Prostate gland (tissue), 2 donors: Measurements from ENCODE around the gene EIF4EBP3. TPM values are rescaled to one million over a fixed set of nuclear protein-coding genes. Genes with fewer than 3 reads are reported as not detected.
A peak's percentile ranks its signal among the peaks of the same experiment; 100 is the strongest.

Experiments
- DNase-seq: peaks from one replicate; pipeline ENCODE4 v3.0.0-alpha.2; 2019; ENCODE audit warnings: low spot score
- H3K27ac ChIP-seq, 2 donors: fragments of 200-600 bp; sonication (generic); 2 replicates each; pipeline ENCODE4 v1.5.1; 2017 to 2019
- H3K27me3 ChIP-seq: fragments of 200-600 bp; sonication (generic); replicated peaks from 2 replicates; pipeline ENCODE4 v1.5.1; 2019; ENCODE audit not compliant: insufficient read depth
- H3K36me3 ChIP-seq, 2 donors: fragments of 200-600 bp; sonication (generic); 1 replicate in 1 of 2; 2 replicates in 1 of 2; pipeline versions ENCODE4 v1.5.1 to v1.8.1; 2017 to 2019
- H3K4me1 ChIP-seq: fragments of 200-600 bp; sonication (generic); replicated peaks from 2 replicates; pipeline ENCODE4 v1.5.1; 2019
- H3K4me3 ChIP-seq, 2 donors: fragments of 200-600 bp; sonication (generic); 2 replicates each; pipeline ENCODE4 v1.5.1; 2017 to 2019
- H3K9me3 ChIP-seq: fragments of 200-600 bp; sonication (generic); 2 replicates; pipeline ENCODE4 v1.5.1; 2017
- POLR2A ChIP-seq: fragments of 450-650 bp; IDR thresholded peaks from one replicate; pipeline ENCODE4 v1.6.1; 2016; ENCODE audit warnings: antibody characterized with exemption, mild to moderate bottlenecking
- POLR2AphosphoS5 ChIP-seq: sonication (generic); formaldehyde crosslinking; IDR thresholded peaks from one replicate; pipeline ENCODE4 v1.6.1; 2017; ENCODE audit warnings: antibody characterized with exemption
- WGBS: methylation state at CpG from one replicate; pipeline ENCODE4 v1.1.5; 2018; 5-methylcytosine and 5-hydroxymethylcytosine counted together
- intact Hi-C: fragments of 100-400 bp; cut with DNase I; formaldehyde crosslinking; loops from one replicate; pipeline ENCODE4 v1.14.2; 2022
- total RNA-seq, 2 donors: library from RNA; depleted of rRNA; stranded (reverse); fragments of >200 nt; gene quantifications; one replicate each; pipeline ENCODE4 v1.1.0, GENCODE V29; 2016
- TF ChIP-seq, protein P1 (sequence below), 4 experiments: fragments of 200-600 bp in 2 of 4; fragments of 450-650 bp in 2 of 4; sonication (generic) in 2 of 4; IDR thresholded peaks; 1 replicate in 3 of 4; 2 replicates in 1 of 4; pipeline ENCODE4 v1.5.1; 2016 to 2019; ENCODE audit warnings: antibody characterized with exemption in 4 of 4, mild to moderate bottlenecking in 2 of 4, moderate library complexity in 2 of 4

EIF4EBP3 gene
- total RNA-seq, 2 donors from 2014 or later = 28.3 to 41.4 TPM

DNA sequence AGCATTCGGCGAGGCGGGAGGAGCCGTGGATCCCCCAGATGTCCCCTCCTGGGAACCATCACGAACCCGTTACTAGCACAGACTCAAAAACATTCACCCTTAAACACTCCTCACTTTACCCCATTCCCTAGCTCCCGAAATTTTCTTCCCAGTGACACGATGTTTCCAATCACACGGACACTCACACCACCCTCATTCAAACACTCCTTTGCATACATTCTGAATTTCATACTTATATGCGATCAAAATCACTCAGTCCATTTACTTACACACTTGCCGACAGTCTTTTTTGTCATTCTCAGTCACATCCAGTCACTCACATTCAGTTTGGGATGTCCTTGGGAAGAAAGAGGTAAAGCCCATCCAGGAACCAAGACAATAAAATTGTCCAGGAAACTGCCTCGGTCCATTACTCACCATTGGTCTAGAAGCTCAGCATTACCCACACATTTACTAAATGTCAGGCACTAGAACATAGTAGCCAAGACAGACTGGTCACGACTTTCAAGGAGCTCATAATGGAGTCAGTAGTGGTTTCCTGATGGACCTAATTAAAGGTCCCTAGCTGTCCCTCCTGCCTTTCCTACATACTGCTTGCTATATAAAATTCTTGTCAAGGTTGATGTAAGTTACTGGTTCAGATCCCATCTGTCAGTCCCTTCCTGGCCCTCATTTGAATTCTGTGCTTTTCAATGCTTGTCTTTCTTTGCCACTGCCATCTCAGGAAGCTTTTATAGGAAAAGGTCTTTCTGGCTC is 17.7 kb downstream of the EIF4EBP3 start:
- H3K36me3 ChIP-seq = no peaks in the 10 kb centered on the region
- intact Hi-C loops = no loop called here
- H3K4me1 ChIP-seq = peaks cover 6% of the 10 kb centered on the region
- H3K27me3 ChIP-seq = no peaks in the 10 kb centered on the region
- peak overlapping the region; percentile 63 to 77 for H3K4me3 ChIP-seq
- peak overlapping the region; percentile 91 to 96 for H3K27ac ChIP-seq
- H3K9me3 ChIP-seq = no peaks in the 10 kb centered on the region
- WGBS = 3% methylated on average over 13 of the region's 13 CpGs
- TF ChIP-seq POLR2A = no peak
- TF ChIP-seq, protein P1, sequence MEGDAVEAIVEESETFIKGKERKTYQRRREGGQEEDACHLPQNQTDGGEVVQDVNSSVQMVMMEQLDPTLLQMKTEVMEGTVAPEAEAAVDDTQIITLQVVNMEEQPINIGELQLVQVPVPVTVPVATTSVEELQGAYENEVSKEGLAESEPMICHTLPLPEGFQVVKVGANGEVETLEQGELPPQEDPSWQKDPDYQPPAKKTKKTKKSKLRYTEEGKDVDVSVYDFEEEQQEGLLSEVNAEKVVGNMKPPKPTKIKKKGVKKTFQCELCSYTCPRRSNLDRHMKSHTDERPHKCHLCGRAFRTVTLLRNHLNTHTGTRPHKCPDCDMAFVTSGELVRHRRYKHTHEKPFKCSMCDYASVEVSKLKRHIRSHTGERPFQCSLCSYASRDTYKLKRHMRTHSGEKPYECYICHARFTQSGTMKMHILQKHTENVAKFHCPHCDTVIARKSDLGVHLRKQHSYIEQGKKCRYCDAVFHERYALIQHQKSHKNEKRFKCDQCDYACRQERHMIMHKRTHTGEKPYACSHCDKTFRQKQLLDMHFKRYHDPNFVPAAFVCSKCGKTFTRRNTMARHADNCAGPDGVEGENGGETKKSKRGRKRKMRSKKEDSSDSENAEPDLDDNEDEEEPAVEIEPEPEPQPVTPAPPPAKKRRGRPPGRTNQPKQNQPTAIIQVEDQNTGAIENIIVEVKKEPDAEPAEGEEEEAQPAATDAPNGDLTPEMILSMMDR (IDR thresholded peaks at IDR 0.05) = no peak
- no peak for DNase-seq

- peaks cover 6% of the 10 kb centered on the region for H3K4me1 ChIP-seq
- DNase-seq = no peak
- no peaks in the 10 kb centered on the region for H3K27me3 ChIP-seq
- no peak overlapping the region for H3K27ac ChIP-seq
- peak overlapping the region in 1 of 2 donors; percentile 77 for H3K4me3 ChIP-seq
- TF ChIP-seq POLR2A (no peak), POLR2AphosphoS5 (no peak)
- TF ChIP-seq, protein P1 (IDR thresholded peaks at IDR 0.05) = no peak
- no peaks in the 10 kb centered on the region for H3K9me3 ChIP-seq
- intact Hi-C loops = no loop called here
- WGBS = 80% methylated on average over 4 of the region's 4 CpGs
- no peaks in the 10 kb centered on the region for H3K36me3 ChIP-seq
Measured at GRCh38 chr5:140565780-140566095, 18.3 kb downstream of the EIF4EBP3 start.

DNA sequence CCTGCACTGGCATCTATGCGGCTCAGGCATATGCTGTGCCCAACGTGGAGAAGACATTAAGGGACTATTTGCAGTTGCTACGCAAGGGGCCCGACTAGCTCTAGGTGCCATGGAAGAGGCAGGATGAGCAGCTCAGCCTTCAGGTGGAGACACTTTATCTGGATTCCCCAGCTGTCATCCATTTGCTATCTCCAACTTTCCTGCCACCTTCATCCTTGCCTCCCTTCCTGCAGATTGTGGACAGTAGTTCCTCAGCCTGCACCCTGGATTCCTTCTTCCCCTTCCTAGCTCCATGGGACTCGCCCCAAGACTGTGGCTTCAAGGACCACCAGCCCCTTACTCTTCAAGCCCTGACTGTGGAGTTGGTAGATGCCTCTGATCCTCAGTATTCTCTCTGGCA is 19.2 kb downstream of the EIF4EBP3 start:
- Histone ChIP-seq H3K9me3 (no peaks in the 10 kb centered on the region), H3K36me3 (no peaks in the 10 kb centered on the region), H3K27ac (no peak overlapping the region), H3K27me3 (no peaks in the 10 kb centered on the region), H3K4me3 (no peak overlapping the region), H3K4me1 (peaks cover 6% of the 10 kb centered on the region)
- intact Hi-C loops = no loop called here
- TF ChIP-seq, protein P1 (IDR thresholded peaks at IDR 0.05) = no peak
- TF ChIP-seq POLR2A (no peak), POLR2AphosphoS5 (no peak)
- no peak for DNase-seq
- WGBS = 86% methylated on average over 5 of the region's 5 CpGs

GRCh38 chr5:140567136-140567818 is 19.8 kb downstream of the EIF4EBP3 start:
- Histone ChIP-seq H3K27ac (no peak overlapping the region), H3K27me3 (no peaks in the 10 kb centered on the region), H3K4me3 (no peak overlapping the region), H3K9me3 (no peaks in the 10 kb centered on the region), H3K36me3 (no peaks in the 10 kb centered on the region), H3K4me1 (peaks cover 6% of the 10 kb centered on the region)
- intact Hi-C loops = no loop called here
- DNase-seq = no peak
- WGBS = 90% methylated on average over 22 of the region's 22 CpGs
- no peak for TF ChIP-seq POLR2A
- TF ChIP-seq, protein P1 (IDR thresholded peaks at IDR 0.05) = no peak
- TF ChIP-seq POLR2AphosphoS5 = no peak

- H3K4me3 ChIP-seq = no peak overlapping the region
- no peaks in the 10 kb centered on the region for H3K36me3 ChIP-seq
- intact Hi-C loops = no loop called here
- WGBS = 93% methylated on average over 13 of the region's 13 CpGs
- peaks cover 6% of the 10 kb centered on the region for H3K4me1 ChIP-seq
- DNase-seq = no peak
- no peaks in the 10 kb centered on the region for H3K9me3 ChIP-seq
- H3K27me3 ChIP-seq = no peaks in the 10 kb centered on the region
- H3K27ac ChIP-seq = peak overlapping the region in 1 of 2 donors; percentile 45
- TF ChIP-seq, protein P1 (IDR thresholded peaks at IDR 0.05) = no peak
- no peak for TF ChIP-seq POLR2A
- TF ChIP-seq POLR2AphosphoS5 = no peak
Measured at GRCh38 chr5:140567871-140568270, 20.4 kb downstream of the EIF4EBP3 start.
